ENCODE measurements around the gene HDC. TPM values are rescaled to one million over a fixed set of nuclear protein-coding genes. Genes with fewer than 3 reads are reported as not detected.

HDC gene
- total and polyA plus RNA-seq, 2 of the 13 experiments (the other 11 are each of a cell fraction or from before 2014, with no cell fraction given): not detected

DNA sequence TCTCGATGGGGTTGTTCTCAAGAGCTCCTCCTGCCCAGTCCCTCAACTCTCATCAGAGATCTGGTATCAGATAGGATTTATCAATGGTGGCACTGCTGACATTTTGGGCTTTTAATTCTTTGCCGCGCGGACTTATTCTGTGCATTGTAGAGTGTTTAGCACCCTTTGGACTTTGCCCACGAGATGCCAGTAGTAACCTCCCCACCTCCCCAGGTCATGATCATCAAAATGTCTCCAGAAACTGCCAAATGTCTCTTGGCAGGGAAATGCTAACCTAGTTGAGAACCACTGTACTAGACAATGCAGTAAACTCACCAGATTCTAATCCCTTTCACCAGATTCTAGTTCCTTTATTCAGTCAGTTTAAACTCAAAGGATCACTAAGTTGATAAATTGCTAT, 59.5 kb downstream of the HDC start:
- in situ Hi-C loops (cut with HindIII; ENCODE audit: extremely low pct_ligation_motif_present, low pct_unique_long_range_greater_than_20kb): no loop called here
- H4K20me1 ChIP-seq (ENCODE audit: insufficient read depth, low read length): no peaks in the 10 kb centered on the region
- no peak for FAIRE-seq
- ChIA-PET POLR2A (no interaction called here), CTCF (ENCODE audit: low intra/inter-chr PET ratio, low total read pairs) (no interaction called here)
- H3K4me2 ChIP-seq (ENCODE audit: low read depth, low read length): no peak overlapping the region
- no peak overlapping the region for H3K9ac ChIP-seq (ENCODE audit: insufficient read depth, low read depth, low read length)
- intact Hi-C loops (cut with micrococcal nuclease; ENCODE audit: unreplicated experiment): no loop called here
- WGBS (ENCODE audit: low lambda C conversion rate): 88% methylated on average over 5 of the region's 5 CpGs
- no peak overlapping the region for H3K4me3 ChIP-seq (replicated peaks in 1 of 3; ENCODE audit: insufficient read depth in 1 of 3, low read depth in 2 of 3, low read length in 3 of 3)
- TF ChIP-seq ZNF441 (CRISPR knock-in tag; IDR thresholded peaks at IDR 0.05; ENCODE audit: borderline replicate concordance) (no peak), HNRNPK (IDR thresholded peaks at IDR 0.05; ENCODE audit: low read depth, low read length, poor library complexity, severe bottlenecking) (no peak), ZFYVE20 (CRISPR knock-in tag; IDR thresholded peaks at IDR 0.05; ENCODE audit: borderline replicate concordance, low read depth) (no peak)
- no peaks in the 10 kb centered on the region for H3K9me3 ChIP-seq (ENCODE audit: low read length)
- no peaks in the 10 kb centered on the region for H3K79me2 ChIP-seq (ENCODE audit: insufficient read depth, low read length)
- H3K27ac ChIP-seq (ENCODE audit: extremely low read length, insufficient read depth, low read length): no peak overlapping the region
- no peak for ATAC-seq
- H2AFZ ChIP-seq (ENCODE audit: low read length): no peak overlapping the region
- no peaks in the 10 kb centered on the region for H3K27me3 ChIP-seq (ENCODE audit: control insufficient read depth in 1 of 2, insufficient read depth in 2 of 2, low read length in 2 of 2)
- peaks cover 7 to 37% of the 10 kb centered on the region in 2 experiments; a peak in 4 of 5 replicates for H3K36me3 ChIP-seq (replicated peaks in 1 of 2; ENCODE audit: control insufficient read depth in 1 of 2, insufficient read depth in 2 of 2, low read length in 2 of 2)
- no peak for DNase-seq (ENCODE audit: low spot score)
- peaks cover 12% of the 10 kb centered on the region for H3K4me1 ChIP-seq (ENCODE audit: insufficient read depth, low read length)
- BruUV-seq (replicated peaks): no TSS peak

DNA sequence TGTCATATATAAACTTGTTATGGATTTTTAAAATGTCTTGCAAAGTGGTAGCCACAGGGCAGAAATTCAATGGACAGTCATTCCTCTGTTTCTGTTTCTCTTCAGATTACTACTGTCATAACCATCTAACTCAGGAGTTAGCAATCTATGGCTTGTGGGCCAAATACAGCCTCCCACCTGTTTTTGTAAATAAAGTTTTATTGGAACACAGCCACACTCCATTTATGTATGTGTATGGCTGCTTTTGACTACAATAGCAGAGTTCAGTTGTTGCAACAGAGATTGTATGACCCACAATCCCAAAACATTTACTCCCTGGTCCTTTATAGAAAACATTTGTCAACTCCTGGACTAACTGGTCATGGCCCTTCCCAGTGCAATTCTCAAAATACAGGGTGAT, 63.5 kb downstream of the HDC start:
- TF ChIP-seq ZBTB40 (IDR thresholded peaks at IDR 0.05): no peak
- TF ChIP-seq ZBTB40 (CRISPR knock-in tag; IDR thresholded peaks at IDR 0.05): peak; percentile 53; the same call in 1 of the 2 replicates
- no peak for TF ChIP-seq MTERF4 (CRISPR knock-in tag; IDR thresholded peaks at IDR 0.05)
- H3K4me3 ChIP-seq (replicated peaks in 1 of 3; ENCODE audit: insufficient read depth in 1 of 3, low read depth in 2 of 3, low read length in 3 of 3): no peak overlapping the region
- ChIA-PET CTCF (ENCODE audit: low intra/inter-chr PET ratio, low total read pairs) (no interaction called here), POLR2A (no interaction called here)
- FAIRE-seq (no peak), DNase-seq (ENCODE audit: low spot score) (no peak), ATAC-seq (no peak)
- in situ Hi-C loops (cut with HindIII; ENCODE audit: extremely low pct_ligation_motif_present, low pct_unique_long_range_greater_than_20kb): no loop called here
- no peak overlapping the region for H3K4me2 ChIP-seq (ENCODE audit: low read depth, low read length)
- no peak overlapping the region for H3K9ac ChIP-seq (ENCODE audit: insufficient read depth, low read depth, low read length)
- H4K20me1 ChIP-seq (ENCODE audit: insufficient read depth, low read length): no peaks in the 10 kb centered on the region
- BruUV-seq (replicated peaks): no TSS peak
- peaks cover 6 to 38% of the 10 kb centered on the region in 2 experiments; a peak in 4 of 5 replicates for H3K36me3 ChIP-seq (replicated peaks in 1 of 2; ENCODE audit: control insufficient read depth in 1 of 2, insufficient read depth in 2 of 2, low read length in 2 of 2)
- intact Hi-C loops (cut with micrococcal nuclease; ENCODE audit: unreplicated experiment): no loop called here
- no peaks in the 10 kb centered on the region for H3K9me3 ChIP-seq (ENCODE audit: low read length)
- no peaks in the 10 kb centered on the region for H3K4me1 ChIP-seq (ENCODE audit: insufficient read depth, low read length)
- no peaks in the 10 kb centered on the region for H3K79me2 ChIP-seq (ENCODE audit: insufficient read depth, low read length)
- H2AFZ ChIP-seq (ENCODE audit: low read length): no peak overlapping the region
- H3K27me3 ChIP-seq (ENCODE audit: control insufficient read depth in 1 of 2, insufficient read depth in 2 of 2, low read length in 2 of 2): no peaks in the 10 kb centered on the region
- H3K27ac ChIP-seq (ENCODE audit: extremely low read length, insufficient read depth, low read length): no peak overlapping the region
